GM19193 (cell line): ENCODE results near the gene CCL16.

ENCODE experiments used
- POLR2A ChIP-seq: IDR thresholded peaks from 4 replicates; pipeline ENCODE4 v1.6.1; 2011; ENCODE audit not compliant: insufficient read depth, insufficient read length; ENCODE audit errors: extremely low read depth

CCL16 gene

GRCh38 chr17:36000732-36001109 lies 19.4 kb upstream of the CCL16 start:
- TF ChIP-seq POLR2A, result no peak

- TF ChIP-seq POLR2A, result no peak
Observed at GRCh38 chr17:35998756-35999155, 17.5 kb upstream of the CCL16 start.

DNA sequence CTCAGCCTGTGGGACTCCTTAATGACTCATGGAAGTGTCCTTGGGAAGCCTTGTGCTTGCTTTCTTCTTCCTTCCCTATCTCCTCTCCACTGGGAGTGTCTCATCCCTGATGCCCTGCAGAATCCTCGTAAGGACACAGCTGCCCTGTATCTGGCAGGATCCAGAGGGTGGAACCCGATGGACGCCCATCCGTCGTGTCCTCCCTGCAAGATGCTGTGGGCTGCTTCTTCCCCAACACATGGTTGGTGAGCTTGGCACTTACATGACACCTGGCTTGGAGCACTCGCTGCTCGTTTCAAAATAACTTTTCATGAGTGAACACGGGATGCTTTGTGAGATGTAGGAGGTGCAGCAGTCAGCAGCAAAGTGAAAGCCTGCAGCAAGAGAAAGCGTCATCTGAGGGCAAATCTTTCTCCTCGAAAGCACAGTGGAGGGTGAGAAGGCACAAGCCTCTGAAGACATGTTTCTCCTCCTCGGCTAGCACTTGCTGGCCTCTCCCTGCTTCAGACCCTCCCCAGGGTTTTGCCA lies 16.8 kb upstream of the CCL16 start:
- TF ChIP-seq POLR2A, result no peak

DNA sequence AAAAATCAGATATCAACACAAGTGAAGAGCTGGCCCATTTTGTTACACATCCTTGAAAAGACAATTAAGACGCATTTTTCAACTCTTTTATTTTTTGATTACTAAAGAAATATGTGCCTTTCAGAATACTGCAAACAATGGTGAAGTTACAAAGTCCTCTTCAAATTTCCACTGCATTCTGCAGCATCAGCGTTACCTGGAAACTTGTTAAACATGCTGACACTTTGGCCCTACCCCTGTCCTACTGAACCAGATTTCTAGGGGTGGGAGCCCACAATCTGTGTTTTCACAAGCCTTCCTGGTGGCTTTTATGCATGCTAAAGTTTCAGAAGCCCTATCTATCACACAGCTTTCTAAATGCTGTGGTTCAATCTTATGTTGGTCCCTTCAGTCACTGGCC lies 9.8 kb upstream of the CCL16 start:
- no peak for TF ChIP-seq POLR2A

- no peak for TF ChIP-seq POLR2A
Observed at GRCh38 chr17:35988164-35988563, 6.9 kb upstream of the CCL16 start.

- TF ChIP-seq POLR2A, result no peak
Observed at GRCh38 chr17:35986643-35987042, 5.3 kb upstream of the CCL16 start, which contains the start of gene CCL14. Gene CCL14, minus strand, starts transcription at chr17:35986729. Its CDS starts 80 bp downstream, at chr17:35986649.

DNA sequence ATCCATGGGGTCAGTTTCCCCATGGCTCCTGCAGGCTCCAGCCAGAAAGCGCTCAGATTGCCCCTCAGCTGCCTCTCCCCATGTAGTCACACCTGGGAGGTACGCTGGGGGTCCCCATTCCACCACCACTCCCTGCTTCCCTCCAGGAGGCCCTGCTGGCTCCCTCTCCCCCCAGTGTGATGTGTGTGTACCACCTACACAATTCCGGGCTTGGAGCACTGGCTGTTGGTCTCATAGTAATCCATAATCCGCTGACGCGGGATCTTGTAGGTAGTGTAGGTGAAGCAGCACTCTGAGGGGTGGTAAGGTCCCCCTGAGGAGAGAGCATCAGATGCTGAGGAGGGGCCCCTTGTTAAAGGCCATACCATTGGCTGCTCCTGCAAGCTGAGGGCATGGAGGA lies 2.8 kb upstream of the CCL16 start:
- TF ChIP-seq POLR2A, result no peak

GRCh38 chr17:35982409-35983191 lies 1.3 kb upstream of the CCL16 start:
- no peak for TF ChIP-seq POLR2A

GRCh38 chr17:35981908-35982330 lies 622 bp upstream of the CCL16 start:
- TF ChIP-seq POLR2A, result no peak

- TF ChIP-seq POLR2A, result no peak
Observed at GRCh38 chr17:35978346-35978745, 3.0 kb downstream of the CCL16 start.

GRCh38 chr17:35977509-35977908 lies 3.8 kb downstream of the CCL16 start:
- TF ChIP-seq POLR2A, result no peak

GRCh38 chr17:35973333-35974260 lies 7.7 kb downstream of the CCL16 start:
- no peak for TF ChIP-seq POLR2A

DNA sequence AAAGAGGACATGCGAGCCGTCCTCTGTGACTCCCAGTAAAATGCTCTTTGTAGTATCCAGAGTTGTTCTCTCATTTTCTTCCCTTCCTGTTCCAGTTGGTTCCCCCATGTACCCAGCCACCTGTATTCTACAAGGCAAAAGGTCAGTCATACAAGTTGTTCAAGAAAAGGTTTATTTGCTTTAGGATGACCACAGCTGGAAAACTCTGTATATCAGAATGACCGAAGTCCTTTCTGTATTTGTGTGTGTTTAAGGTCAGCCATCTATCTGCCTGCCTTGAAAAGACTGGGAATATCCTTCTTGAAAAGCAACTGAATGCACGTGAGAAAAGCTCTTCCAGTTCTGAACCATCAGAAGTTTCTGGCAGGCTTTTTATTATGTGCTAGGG lies 8.4 kb downstream of the CCL16 start:
- no peak for TF ChIP-seq POLR2A

- TF ChIP-seq POLR2A, result no peak
Observed at GRCh38 chr17:35972535-35972934, 8.8 kb downstream of the CCL16 start.

DNA sequence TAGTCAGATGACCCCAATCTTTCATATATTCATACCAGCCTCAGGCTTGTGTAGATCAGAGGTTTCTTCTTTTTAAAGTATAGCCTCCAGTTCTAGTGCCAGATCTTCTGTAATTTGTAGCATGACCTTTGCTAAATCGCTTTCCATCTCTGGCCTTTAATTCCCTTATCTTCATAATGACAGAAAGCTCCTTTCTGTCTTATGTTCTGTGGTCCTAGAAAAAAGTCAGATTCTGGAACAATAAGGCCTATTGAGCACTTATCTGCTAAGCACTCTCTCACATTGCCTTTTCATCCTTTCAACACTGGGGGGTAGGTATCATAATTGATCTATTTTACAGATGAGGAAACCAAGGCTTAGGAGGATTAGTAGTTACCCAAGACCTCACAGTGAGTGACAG lies 9.2 kb downstream of the CCL16 start:
- no peak for TF ChIP-seq POLR2A
